ENCODE data around the gene MAML1.

Gene MAML1

GRCh38 chr5:179794575-179794974, 62.0 kb downstream of the MAML1 start:
- TF ChIP-seq CTCF (conservative IDR thresholded peaks at IDR 0.05; ENCODE audit: low read length) = no peak
- no peak for DNase-seq (ENCODE audit: low read depth)
- H3K4me3 ChIP-seq (ENCODE audit: low read length) = no peak overlapping the region

- DNase-seq (ENCODE audit: low read depth) = no peak
- peak overlapping the region; percentile 55 for H3K4me3 ChIP-seq (ENCODE audit: low read length)
- no peak for TF ChIP-seq CTCF (conservative IDR thresholded peaks at IDR 0.05; ENCODE audit: low read length)
Observed at GRCh38 chr5:179795049-179795862, 62.6 kb downstream of the MAML1 start.

- peak overlapping the region; percentile 55 for H3K4me3 ChIP-seq (ENCODE audit: low read length)
- peak; percentile 77 for DNase-seq (ENCODE audit: low read depth)
- TF ChIP-seq CTCF (conservative IDR thresholded peaks at IDR 0.05; ENCODE audit: low read length) = peak; percentile 35
Observed at GRCh38 chr5:179795863-179796833, 63.5 kb downstream of the MAML1 start.

GRCh38 chr5:179796877-179797608, 64.4 kb downstream of the MAML1 start:
- DNase-seq (ENCODE audit: low read depth) = no peak
- no peak overlapping the region; the same call in 1 of the 2 replicates for H3K4me3 ChIP-seq (ENCODE audit: low read length)
- TF ChIP-seq CTCF (conservative IDR thresholded peaks at IDR 0.05; ENCODE audit: low read length) = no peak

- TF ChIP-seq CTCF (conservative IDR thresholded peaks at IDR 0.05; ENCODE audit: low read length) = no peak
- no peak overlapping the region for H3K4me3 ChIP-seq (ENCODE audit: low read length)
- DNase-seq (ENCODE audit: low read depth) = no peak
Observed at GRCh38 chr5:179797741-179798140, 65.1 kb downstream of the MAML1 start.

GRCh38 chr5:179798144-179798770, 65.6 kb downstream of the MAML1 start:
- no peak for DNase-seq (ENCODE audit: low read depth)
- no peak for TF ChIP-seq CTCF (conservative IDR thresholded peaks at IDR 0.05; ENCODE audit: low read length)
- H3K4me3 ChIP-seq (ENCODE audit: low read length) = no peak overlapping the region
